ENCODE data around the gene NUTM2G. TPM values are rescaled to one million over a fixed set of nuclear protein-coding genes. Genes with fewer than 3 reads are reported as not detected.

NUTM2G gene
- not detected in 2 replicates for total RNA-seq

DNA sequence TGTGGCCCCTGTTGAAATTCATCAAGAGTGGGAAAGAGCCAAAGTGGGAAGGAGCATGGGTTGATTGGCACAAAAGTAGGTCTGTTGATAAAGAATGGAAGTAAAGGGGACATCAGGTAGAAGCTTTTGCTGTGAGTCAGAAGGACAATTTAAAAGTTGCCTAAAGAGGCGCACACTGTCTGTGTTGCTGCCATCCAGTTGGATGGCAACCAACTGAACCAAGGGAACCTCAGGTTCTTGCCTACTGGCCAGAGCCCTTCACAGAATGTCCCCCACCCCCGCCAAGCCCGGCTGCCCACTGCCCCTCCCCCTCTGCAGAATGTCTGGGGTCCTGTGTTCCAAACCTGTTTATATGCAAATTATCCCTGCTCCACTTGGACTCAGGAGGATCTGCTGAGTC, at the start of gene NUTM2G:
Gene NUTM2G, plus strand, starts transcription at position 301 of the 400 bp plus-strand sequence. CDS start 182 bp downstream, outside the sequence.

Other genes starting within 250 kb of the NUTM2G start
- gene ZNF510, start 150.8 kb upstream of the NUTM2G start, total RNA-seq: 11.8 and 12.1 TPM in 2 replicates
- 5.7 and 5.9 TPM in 2 replicates for gene ZNF782, start 74.3 kb upstream of the NUTM2G start, total RNA-seq
- 0.33 and 0.67 TPM in 2 replicates for gene CTSV, start 110.3 kb downstream of the NUTM2G start, total RNA-seq

Measured in vein endothelial cell (primary cell).